ENCODE results near the gene MLPH. TPM values are rescaled to one million over a fixed set of nuclear protein-coding genes. Genes with fewer than 3 reads are reported as not detected.
A peak's percentile ranks its signal among the peaks of the same experiment; 100 is the strongest.

MLPH gene
- total and polyA plus RNA-seq, 4 donors = 71.0 to 295 (median 192) TPM

DNA sequence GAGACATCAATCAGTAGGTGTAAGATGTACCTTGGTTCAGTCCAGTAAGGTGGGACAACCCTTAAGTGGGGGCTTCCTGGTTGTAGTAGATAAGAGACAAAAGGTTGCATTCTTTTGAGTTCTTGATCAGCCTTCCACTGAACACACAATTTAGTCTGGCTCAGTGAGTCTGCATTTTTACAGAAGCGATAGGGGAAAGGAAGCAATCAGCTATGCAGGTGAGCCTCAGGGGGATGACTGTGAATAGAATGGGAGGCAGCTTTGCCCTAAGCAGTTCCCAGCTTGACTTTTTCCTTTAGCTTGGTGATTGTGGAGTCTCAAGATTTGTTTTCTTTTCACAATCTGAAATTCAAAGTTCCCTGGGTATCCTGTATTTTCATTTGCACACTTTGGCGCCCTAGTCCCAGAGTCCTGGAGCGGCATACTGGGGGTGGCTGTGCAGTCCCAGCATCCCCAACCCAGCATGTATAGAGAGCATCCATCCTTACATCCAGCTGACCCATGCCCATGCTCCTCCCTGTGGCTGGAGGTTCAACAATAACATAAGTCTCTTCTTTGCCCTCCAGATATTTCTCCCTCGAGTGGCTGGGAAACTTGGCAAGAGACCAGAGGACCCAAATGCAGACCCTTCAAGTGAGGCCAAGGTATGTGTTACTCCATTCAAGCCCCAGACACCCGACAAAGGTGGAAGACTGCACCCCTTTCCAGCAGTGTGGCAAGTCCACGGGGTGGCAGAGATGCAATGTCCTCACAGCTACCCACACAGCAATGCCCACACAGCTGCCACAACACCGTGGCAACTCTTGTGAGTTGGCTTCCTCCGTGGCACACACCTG lies 59.2 kb downstream of the MLPH start:
- ATAC-seq (ENCODE audit: insufficient read depth, low FRiP score) = no peak
- H3K36me3 ChIP-seq (ENCODE audit: control insufficient read depth in 4 of 4, insufficient read depth in 4 of 4, low read length in 4 of 4) = peaks cover 0 to 16% (median 0%) of the 10 kb centered on the region in 4 donors
- TF ChIP-seq CTCF (IDR thresholded peaks at IDR 0.05; ENCODE audit: control extremely low read depth, extremely low read depth) = no peak
- H3K4me1 ChIP-seq (ENCODE audit: control insufficient read depth in 5 of 5, insufficient read depth in 5 of 5, low read length in 5 of 5) = peaks cover 0 to 8% (median 0%) of the 10 kb centered on the region in 5 donors
- H3K9me3 ChIP-seq (ENCODE audit: control insufficient read depth in 4 of 4, insufficient read depth in 3 of 4, low read length in 3 of 4) = no peaks in the 10 kb centered on the region
- H3K9ac ChIP-seq (ENCODE audit: insufficient read depth in 1 of 2, low read length in 2 of 2) = no peak overlapping the region
- H3K4me3 ChIP-seq = no peak overlapping the region
- H3K27ac ChIP-seq (ENCODE audit: low read depth in 1 of 2, low read length in 1 of 2) = peak overlapping the region in 1 of 2 donors; percentile 84
- no peaks in the 10 kb centered on the region for H3K27me3 ChIP-seq (ENCODE audit: control insufficient read depth in 3 of 3, insufficient read depth in 3 of 3, low read length in 2 of 3)
- no peak for DNase-seq
- 76 to 77% methylated on average over 8 of the region's 8 CpGs for WGBS, 2 donors

DNA sequence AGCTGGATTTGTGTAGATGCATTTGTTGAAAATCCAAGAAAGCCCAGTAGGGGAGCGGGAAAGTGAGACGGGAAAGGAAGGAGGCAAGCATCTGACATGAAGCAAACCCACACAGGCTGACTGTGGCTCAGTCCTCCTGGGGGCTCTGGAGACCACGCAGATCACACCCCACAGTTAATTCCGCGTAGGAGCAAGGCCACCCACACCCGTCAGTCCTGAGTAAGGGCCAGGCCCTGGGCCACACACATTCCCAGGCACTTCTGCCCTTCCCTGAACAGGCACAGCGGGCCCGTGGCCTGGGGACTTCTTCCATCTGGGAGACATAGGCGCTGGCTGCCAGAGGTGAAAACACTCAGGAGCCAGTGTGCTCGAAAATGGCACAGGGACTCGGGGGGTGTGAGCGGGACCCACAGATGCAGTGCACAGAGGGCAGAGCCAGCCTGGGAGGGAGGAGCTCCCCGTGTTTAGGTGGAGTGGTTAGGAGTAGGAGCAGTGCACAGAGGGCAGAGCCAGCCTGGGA lies 59.9 kb downstream of the MLPH start:
- ATAC-seq (ENCODE audit: insufficient read depth, low FRiP score) = no peak
- peak overlapping the region in 1 of 2 donors; percentile 84 for H3K27ac ChIP-seq (ENCODE audit: low read depth in 1 of 2, low read length in 1 of 2)

GRCh38 chr2:237547841-237548416 lies 60.9 kb downstream of the MLPH start:
- no peak for ATAC-seq (ENCODE audit: insufficient read depth, low FRiP score)
- H3K27ac ChIP-seq (ENCODE audit: low read depth in 1 of 2, low read length in 1 of 2) = peak overlapping the region in 1 of 2 donors; percentile 34
- no peak overlapping the region for H3K9ac ChIP-seq (ENCODE audit: insufficient read depth in 1 of 2, low read length in 2 of 2)

More for the DNA sequence above, 59.9 kb downstream of the MLPH start:
- Histone ChIP-seq H3K4me3 (no peak overlapping the region), H3K4me1 (ENCODE audit: control insufficient read depth in 5 of 5, insufficient read depth in 5 of 5, low read length in 5 of 5) (peaks cover 0 to 8% (median 0%) of the 10 kb centered on the region in 5 donors), H3K9me3 (ENCODE audit: control insufficient read depth in 4 of 4, insufficient read depth in 3 of 4, low read length in 3 of 4) (no peaks in the 10 kb centered on the region), H3K27me3 (ENCODE audit: control insufficient read depth in 3 of 3, insufficient read depth in 3 of 3, low read length in 2 of 3) (no peaks in the 10 kb centered on the region), H3K9ac (ENCODE audit: insufficient read depth in 1 of 2, low read length in 2 of 2) (no peak overlapping the region), H3K36me3 (ENCODE audit: control insufficient read depth in 4 of 4, insufficient read depth in 4 of 4, low read length in 4 of 4) (peaks cover 0 to 17% (median 0%) of the 10 kb centered on the region in 4 donors)
- WGBS, 2 donors = 78 to 81% methylated on average over 13 of the region's 13 CpGs
- TF ChIP-seq CTCF (IDR thresholded peaks at IDR 0.05; ENCODE audit: control extremely low read depth, extremely low read depth) = no peak
- DNase-seq = no peak

More at GRCh38 chr2:237547841-237548416, 60.9 kb downstream of the MLPH start:
- peak; percentile 39 to 69 (median 40) for DNase-seq
- Histone ChIP-seq H3K36me3 (ENCODE audit: control insufficient read depth in 4 of 4, insufficient read depth in 4 of 4, low read length in 4 of 4) (peaks cover 0 to 19% (median 0%) of the 10 kb centered on the region in 4 donors), H3K4me3 (no peak overlapping the region), H3K27me3 (ENCODE audit: control insufficient read depth in 3 of 3, insufficient read depth in 3 of 3, low read length in 2 of 3) (no peaks in the 10 kb centered on the region), H3K9me3 (ENCODE audit: control insufficient read depth in 4 of 4, insufficient read depth in 3 of 4, low read length in 3 of 4) (no peaks in the 10 kb centered on the region), H3K4me1 (ENCODE audit: control insufficient read depth in 5 of 5, insufficient read depth in 5 of 5, low read length in 5 of 5) (peaks cover 0 to 8% (median 0%) of the 10 kb centered on the region in 5 donors)
- no peak for TF ChIP-seq CTCF (IDR thresholded peaks at IDR 0.05; ENCODE audit: control extremely low read depth, extremely low read depth)
- WGBS, 2 donors = 46 to 53% methylated on average over 11 of the region's 11 CpGs

Measured in lung (tissue), 12 donors.